Keratinocyte (primary cell): Measurements from ENCODE around the gene CEACAM5.

Experiments
- EZH2 ChIP-seq: IDR thresholded peaks from one replicate; pipeline ENCODE4 v1.6.1; 2012; ENCODE audit warnings: inconsistent platforms, mild to moderate bottlenecking, low read length, moderate library complexity
- TF ChIP-seq, protein P1 (sequence below), 3 experiments: IDR thresholded peaks in 1 of 3; conservative IDR thresholded peaks in 1 of 3; optimal IDR thresholded peaks in 1 of 3; 2 replicates in 2 of 3; 3 replicates in 1 of 3; pipeline versions ENCODE3 to v1.5.1; 2011; ENCODE audit warnings: low read length in 3 of 3, mild to moderate bottlenecking in 3 of 3, moderate library complexity in 2 of 3, control low read depth in 1 of 3, inconsistent platforms in 1 of 3; ENCODE audit not compliant: insufficient read depth in 2 of 3; ENCODE audit errors: extremely low read depth in 1 of 3

DNA sequence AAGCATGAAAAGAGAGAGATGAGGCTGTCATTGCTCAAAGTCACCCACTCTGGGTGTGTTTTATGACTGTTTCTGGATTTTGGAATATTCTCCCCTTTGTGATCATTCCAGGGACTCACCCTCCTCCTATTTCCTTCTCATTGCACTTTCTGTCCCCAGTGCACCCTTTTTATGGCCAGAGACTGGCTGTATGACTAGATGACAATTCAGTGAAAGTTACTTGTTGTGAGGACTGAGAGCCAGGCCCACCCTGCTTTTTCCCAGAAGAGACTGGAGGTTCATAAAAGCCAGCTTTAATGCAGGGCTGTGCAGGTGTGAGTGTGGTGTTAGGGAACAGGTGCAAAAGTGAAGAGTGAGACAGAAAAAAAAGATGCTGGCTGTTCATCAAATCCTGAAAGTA is 37.7 kb upstream of the CEACAM5 start:
- TF ChIP-seq, protein P1, sequence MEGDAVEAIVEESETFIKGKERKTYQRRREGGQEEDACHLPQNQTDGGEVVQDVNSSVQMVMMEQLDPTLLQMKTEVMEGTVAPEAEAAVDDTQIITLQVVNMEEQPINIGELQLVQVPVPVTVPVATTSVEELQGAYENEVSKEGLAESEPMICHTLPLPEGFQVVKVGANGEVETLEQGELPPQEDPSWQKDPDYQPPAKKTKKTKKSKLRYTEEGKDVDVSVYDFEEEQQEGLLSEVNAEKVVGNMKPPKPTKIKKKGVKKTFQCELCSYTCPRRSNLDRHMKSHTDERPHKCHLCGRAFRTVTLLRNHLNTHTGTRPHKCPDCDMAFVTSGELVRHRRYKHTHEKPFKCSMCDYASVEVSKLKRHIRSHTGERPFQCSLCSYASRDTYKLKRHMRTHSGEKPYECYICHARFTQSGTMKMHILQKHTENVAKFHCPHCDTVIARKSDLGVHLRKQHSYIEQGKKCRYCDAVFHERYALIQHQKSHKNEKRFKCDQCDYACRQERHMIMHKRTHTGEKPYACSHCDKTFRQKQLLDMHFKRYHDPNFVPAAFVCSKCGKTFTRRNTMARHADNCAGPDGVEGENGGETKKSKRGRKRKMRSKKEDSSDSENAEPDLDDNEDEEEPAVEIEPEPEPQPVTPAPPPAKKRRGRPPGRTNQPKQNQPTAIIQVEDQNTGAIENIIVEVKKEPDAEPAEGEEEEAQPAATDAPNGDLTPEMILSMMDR (optimal IDR thresholded peaks at IDR 0.05 in 1 of 3, IDR thresholded peaks at IDR 0.05 in 1 of 3, conservative IDR thresholded peaks at IDR 0.05 in 1 of 3; ENCODE audit: extremely low read depth in 1 of 3, insufficient read depth in 2 of 3, low read length in 3 of 3), result no peak
- TF ChIP-seq EZH2, result no peak
